MM.1S (cell line): ENCODE data around the gene UMOD.

Experiments
- DNase-seq: peaks from one replicate; pipeline ENCODE4 v3.0.0-alpha.2; 2015
- H2AFZ ChIP-seq: fragments of 300-600 bp; sonication (generic); 2 replicates; pipeline ENCODE4 v1.6.0; 2016; ENCODE audit warnings: antibody characterized with exemption, low read length
- H3F3A ChIP-seq: fragments of 300-600 bp; sonication (generic); 2 replicates; pipeline ENCODE4 v1.6.1; 2016; ENCODE audit warnings: mild to moderate bottlenecking, antibody characterized with exemption, low read length, moderate library complexity, mixed read lengths; ENCODE audit not compliant: insufficient read depth
- H3K27ac ChIP-seq: fragments of 300-600 bp; sonication (generic); 2 replicates; pipeline ENCODE4 v1.5.1; 2016; ENCODE audit warnings: mild to moderate bottlenecking, low read length
- H3K27me3 ChIP-seq: fragments of 300-600 bp; sonication (generic); replicated peaks from 2 replicates; pipeline ENCODE4 v1.6.0; 2016; ENCODE audit warnings: low read length; ENCODE audit not compliant: insufficient read depth
- H3K36me3 ChIP-seq: fragments of 300-600 bp; sonication (generic); replicated peaks from 2 replicates; pipeline ENCODE4 v1.6.1; 2016; ENCODE audit warnings: mild to moderate bottlenecking, low read length, mixed read lengths; ENCODE audit not compliant: insufficient read depth
- H3K4me1 ChIP-seq: fragments of 300-600 bp; sonication (generic); 2 replicates; pipeline ENCODE4 v1.6.1; 2016; ENCODE audit warnings: low read length, mixed read lengths
- H3K4me2 ChIP-seq: fragments of 300-600 bp; sonication (generic); 2 replicates; pipeline ENCODE4 v1.6.0; 2016; ENCODE audit warnings: low read depth, low read length
- H3K4me3 ChIP-seq: fragments of 300-600 bp; sonication (generic); 2 replicates; pipeline ENCODE4 v1.5.1; 2016; ENCODE audit warnings: low read length, mixed read lengths
- H3K79me2 ChIP-seq: fragments of 300-600 bp; sonication (generic); 2 replicates; pipeline ENCODE4 v1.6.1; 2016; ENCODE audit warnings: mixed run types, low read length, mixed read lengths
- H3K9ac ChIP-seq: fragments of 300-600 bp; sonication (generic); 2 replicates; pipeline ENCODE4 v1.6.1; 2016; ENCODE audit warnings: low read length, mixed read lengths
- H3K9me2 ChIP-seq: fragments of 300-600 bp; sonication (generic); replicated peaks from 2 replicates; pipeline ENCODE4 v1.6.1; 2016; ENCODE audit warnings: mild to moderate bottlenecking, low read length, mixed read lengths; ENCODE audit not compliant: insufficient read depth
- H3K9me3 ChIP-seq: fragments of 300-600 bp; sonication (generic); replicated peaks from 2 replicates; pipeline ENCODE4 v1.6.1; 2016; ENCODE audit warnings: mild to moderate bottlenecking, low read length, mixed read lengths; ENCODE audit not compliant: insufficient read depth
- H4K20me1 ChIP-seq: fragments of 300-600 bp; sonication (generic); 2 replicates; pipeline ENCODE4 v1.6.1; 2016; ENCODE audit warnings: mild to moderate bottlenecking, low read length, moderate library complexity, mixed read lengths; ENCODE audit not compliant: insufficient read depth
- EZH2 ChIP-seq: fragments of 300-600 bp; sonication (generic); optimal IDR thresholded peaks from 2 replicates; pipeline ENCODE3; 2017; ENCODE audit warnings: low read depth, mild to moderate bottlenecking, antibody characterized with exemption, low read length, mixed read lengths
- EZH2phosphoT487 ChIP-seq: fragments of 300-600 bp; sonication (generic); IDR thresholded peaks from 2 replicates; pipeline ENCODE4 v1.6.1; 2018; ENCODE audit warnings: antibody characterized with exemption, low read length
- TF ChIP-seq, protein P1 (sequence below): fragments of 300-600 bp; sonication (generic); IDR thresholded peaks from 2 replicates; pipeline ENCODE4 v1.5.1; 2016; ENCODE audit warnings: antibody characterized with exemption, low read length, mixed read lengths

Gene UMOD

DNA sequence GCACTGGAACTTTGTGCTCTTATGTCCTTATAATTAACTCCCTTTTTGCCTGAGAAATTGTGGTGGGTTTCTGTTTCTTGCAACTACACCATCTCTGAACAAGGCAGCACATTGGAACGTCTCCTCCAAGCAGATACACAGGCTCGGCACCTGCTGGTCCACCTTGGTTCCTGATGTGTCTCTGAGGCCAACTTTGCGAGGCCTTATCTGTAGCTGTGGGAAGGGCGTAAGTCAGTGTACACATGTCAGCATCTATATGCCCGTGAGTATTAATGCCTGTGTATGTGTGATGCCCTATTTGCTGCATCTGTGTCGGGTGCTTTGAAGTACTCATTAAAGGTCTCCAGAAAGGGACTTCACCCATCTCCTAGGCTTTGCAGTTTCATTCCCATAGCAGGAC lies 42.7 kb downstream of the UMOD start:
- no peak overlapping the region for H3K9ac ChIP-seq
- H4K20me1 ChIP-seq = no peaks in the 10 kb centered on the region
- no peak for DNase-seq
- no peaks in the 10 kb centered on the region for H3K9me3 ChIP-seq
- H2AFZ ChIP-seq = no peak overlapping the region
- H3K79me2 ChIP-seq = no peaks in the 10 kb centered on the region
- H3K9me2 ChIP-seq = no peaks in the 10 kb centered on the region
- TF ChIP-seq, protein P1, sequence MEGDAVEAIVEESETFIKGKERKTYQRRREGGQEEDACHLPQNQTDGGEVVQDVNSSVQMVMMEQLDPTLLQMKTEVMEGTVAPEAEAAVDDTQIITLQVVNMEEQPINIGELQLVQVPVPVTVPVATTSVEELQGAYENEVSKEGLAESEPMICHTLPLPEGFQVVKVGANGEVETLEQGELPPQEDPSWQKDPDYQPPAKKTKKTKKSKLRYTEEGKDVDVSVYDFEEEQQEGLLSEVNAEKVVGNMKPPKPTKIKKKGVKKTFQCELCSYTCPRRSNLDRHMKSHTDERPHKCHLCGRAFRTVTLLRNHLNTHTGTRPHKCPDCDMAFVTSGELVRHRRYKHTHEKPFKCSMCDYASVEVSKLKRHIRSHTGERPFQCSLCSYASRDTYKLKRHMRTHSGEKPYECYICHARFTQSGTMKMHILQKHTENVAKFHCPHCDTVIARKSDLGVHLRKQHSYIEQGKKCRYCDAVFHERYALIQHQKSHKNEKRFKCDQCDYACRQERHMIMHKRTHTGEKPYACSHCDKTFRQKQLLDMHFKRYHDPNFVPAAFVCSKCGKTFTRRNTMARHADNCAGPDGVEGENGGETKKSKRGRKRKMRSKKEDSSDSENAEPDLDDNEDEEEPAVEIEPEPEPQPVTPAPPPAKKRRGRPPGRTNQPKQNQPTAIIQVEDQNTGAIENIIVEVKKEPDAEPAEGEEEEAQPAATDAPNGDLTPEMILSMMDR = no peak
- TF ChIP-seq EZH2 (no peak), EZH2phosphoT487 (no peak)
- no peaks in the 10 kb centered on the region for H3F3A ChIP-seq
- H3K4me2 ChIP-seq = no peak overlapping the region
- no peak overlapping the region for H3K27ac ChIP-seq
- H3K4me3 ChIP-seq = no peak overlapping the region
- H3K4me1 ChIP-seq = no peaks in the 10 kb centered on the region
- no peaks in the 10 kb centered on the region for H3K36me3 ChIP-seq
- no peaks in the 10 kb centered on the region for H3K27me3 ChIP-seq

DNA sequence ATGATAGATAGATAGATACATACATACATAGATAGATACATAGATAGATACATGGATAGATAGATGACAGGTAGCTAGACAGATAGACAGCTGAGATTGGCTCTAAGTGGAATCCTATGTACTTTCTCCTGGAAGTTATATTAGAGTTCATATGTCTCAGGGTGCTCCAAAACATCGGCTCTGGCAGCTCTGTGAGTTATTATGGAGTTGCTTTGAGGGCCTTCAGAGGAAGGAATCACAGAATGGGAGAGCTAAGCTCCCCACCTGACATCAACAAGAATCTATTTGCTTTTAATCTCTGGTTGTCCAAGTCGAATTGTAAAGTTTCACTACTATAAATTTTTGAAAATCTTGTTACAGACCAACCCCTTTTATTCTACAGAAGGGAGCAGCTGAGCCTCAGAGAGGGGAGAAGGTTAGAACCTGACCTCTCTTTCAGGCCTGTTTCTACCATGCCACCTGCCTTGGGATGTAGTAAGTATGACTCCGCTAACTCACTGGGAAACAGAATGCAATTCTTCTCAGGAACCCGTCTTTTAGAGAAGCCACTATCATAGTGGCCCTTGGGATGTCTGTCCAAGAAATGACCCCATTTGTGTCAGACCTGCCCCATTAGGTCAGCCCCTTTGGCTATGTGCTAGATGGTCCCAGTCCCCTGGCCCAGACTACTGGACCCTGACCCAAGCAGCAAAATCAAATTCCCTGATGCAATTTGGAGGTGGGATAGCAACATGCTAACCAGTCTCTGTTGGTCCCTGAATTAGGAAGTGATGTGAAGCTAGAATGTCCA lies 43.5 kb downstream of the UMOD start:
- no peaks in the 10 kb centered on the region for H4K20me1 ChIP-seq
- no peak for TF ChIP-seq EZH2phosphoT487
- TF ChIP-seq, protein P1 = no peak
- no peak for TF ChIP-seq EZH2
- no peaks in the 10 kb centered on the region for H3F3A ChIP-seq
- H2AFZ ChIP-seq = no peak overlapping the region
- no peaks in the 10 kb centered on the region for H3K27me3 ChIP-seq
- no peak overlapping the region for H3K27ac ChIP-seq
- H3K4me1 ChIP-seq = no peaks in the 10 kb centered on the region
- H3K79me2 ChIP-seq = no peaks in the 10 kb centered on the region
- H3K9ac ChIP-seq = no peak overlapping the region
- DNase-seq = no peak
- H3K4me3 ChIP-seq = no peak overlapping the region
- no peaks in the 10 kb centered on the region for H3K36me3 ChIP-seq
- H3K4me2 ChIP-seq = no peak overlapping the region
- H3K9me2 ChIP-seq = no peaks in the 10 kb centered on the region
- H3K9me3 ChIP-seq = no peaks in the 10 kb centered on the region

DNA sequence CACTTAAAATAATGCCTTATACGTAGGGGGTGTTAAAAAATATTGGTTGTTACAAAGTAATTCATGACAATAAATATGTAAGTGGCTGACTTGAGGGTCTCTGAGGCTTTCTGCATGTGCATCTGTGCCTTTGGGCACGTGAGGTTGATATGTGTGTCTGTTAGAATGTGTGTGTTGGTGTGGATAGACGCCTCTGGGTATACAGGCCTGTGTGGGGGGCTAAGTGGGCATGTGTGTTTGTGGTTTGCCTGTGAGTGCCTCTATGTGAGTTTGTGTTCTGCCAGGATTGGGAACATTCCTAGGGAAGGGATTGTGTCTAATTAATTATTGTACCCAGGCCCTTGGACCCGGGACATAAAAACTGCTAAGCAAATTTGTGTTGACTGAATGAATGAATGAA lies 44.2 kb downstream of the UMOD start:
- H3K4me2 ChIP-seq = no peak overlapping the region
- H3K79me2 ChIP-seq = no peaks in the 10 kb centered on the region
- no peaks in the 10 kb centered on the region for H3K36me3 ChIP-seq
- H3K9ac ChIP-seq = no peak overlapping the region
- no peaks in the 10 kb centered on the region for H3K9me2 ChIP-seq
- no peak overlapping the region for H2AFZ ChIP-seq
- H3K4me3 ChIP-seq = no peak overlapping the region
- no peaks in the 10 kb centered on the region for H4K20me1 ChIP-seq
- no peak overlapping the region for H3K27ac ChIP-seq
- H3K27me3 ChIP-seq = no peaks in the 10 kb centered on the region
- DNase-seq = no peak
- no peaks in the 10 kb centered on the region for H3K4me1 ChIP-seq
- no peaks in the 10 kb centered on the region for H3K9me3 ChIP-seq
- TF ChIP-seq, protein P1 = no peak
- TF ChIP-seq EZH2 (no peak), EZH2phosphoT487 (no peak)
- H3F3A ChIP-seq = no peaks in the 10 kb centered on the region
